B cell (primary cell): ENCODE data around the gene DPYD. TPM values are rescaled to one million over a fixed set of nuclear protein-coding genes. Genes with fewer than 3 reads are reported as not detected.

Source experiments
- ATAC-seq: fragments of 200-7000 bp; cut with Tn5 transposase; one replicate; pipeline ENCODE4 v1.10.0; 2021; ENCODE audit warnings: low read depth, mild to moderate bottlenecking, moderate number of reproducible peaks, moderate library complexity
- CTCF ChIA-PET: fragments of 350-600 bp; sonication (Branson Sonifier 250); formaldehyde crosslinking; loops from one replicate; lab custom pipeline; 2021; ENCODE audit warnings: antibody characterized with exemption, inconsistent platforms; lab: Charles Lee
- POLR2A ChIA-PET: fragments of 350-600 bp; sonication (Branson Sonifier 250); formaldehyde crosslinking; loops from one replicate; lab custom pipeline; 2021; ENCODE audit warnings: antibody characterized with exemption; lab: Charles Lee
- DNase-seq: peaks from one replicate; pipeline ENCODE4 v3.0.0; 2013
- H2AFZ ChIP-seq: 2 replicates; pipeline ENCODE4 v1.6.1; 2012; ENCODE audit warnings: mild to moderate bottlenecking, low read depth, low read length; ENCODE audit not compliant: insufficient read depth, poor library complexity, severe bottlenecking
- H3K27ac ChIP-seq, 2 donors: 1 replicate in 1 of 2; 2 replicates in 1 of 2; pipeline ENCODE4 v1.5.1; 2012 to 2013; ENCODE audit warnings: low read length in 2 of 2, mild to moderate bottlenecking in 2 of 2, moderate library complexity in 1 of 2
- H3K27me3 ChIP-seq, 4 experiments: fragments of 200-600 bp in 1 of 4; sonication (generic) in 1 of 4; replicated peaks in 1 of 4; 1 replicate in 2 of 4; 2 replicates in 2 of 4; pipeline versions ENCODE4 v1.6.1 to v1.7.0; 2013 to 2016; ENCODE audit warnings: low read length in 3 of 4, mild to moderate bottlenecking in 2 of 4, mixed read lengths in 1 of 4, moderate library complexity in 1 of 4; ENCODE audit not compliant: insufficient read depth in 4 of 4, control insufficient read depth in 3 of 4; ENCODE audit errors: control extremely low read depth in 1 of 4
- H3K36me3 ChIP-seq, 2 experiments: replicated peaks in 1 of 2; 1 replicate in 1 of 2; 2 replicates in 1 of 2; pipeline versions ENCODE4 v1.6.1 to v1.7.1; 2013; ENCODE audit warnings: low read length in 1 of 2; ENCODE audit not compliant: insufficient read depth in 2 of 2, control insufficient read depth in 1 of 2; ENCODE audit errors: control extremely low read depth in 1 of 2, extremely low read depth in 1 of 2
- H3K4me1 ChIP-seq, 2 donors: fragments of 200-600 bp in 1 of 2; sonication (generic) in 1 of 2; 1 replicate in 1 of 2; 2 replicates in 1 of 2; pipeline versions ENCODE4 v1.5.1 to v1.6.1; 2013 to 2017; ENCODE audit warnings: low read length in 2 of 2; ENCODE audit not compliant: control insufficient read depth in 2 of 2, insufficient read depth in 2 of 2
- H3K4me2 ChIP-seq: replicated peaks from 2 replicates; pipeline ENCODE3; 2012; ENCODE audit warnings: mild to moderate bottlenecking, low read depth, low read length; ENCODE audit not compliant: poor library complexity, severe bottlenecking
- H3K4me3 ChIP-seq, 5 experiments: fragments of 200-600 bp in 1 of 5; sonication (generic) in 1 of 5; 1 replicate in 3 of 5; 2 replicates in 2 of 5; pipeline versions ENCODE4 v1.5.1 to v1.7.0; 2011 to 2016; ENCODE audit warnings: low read length in 4 of 5, mild to moderate bottlenecking in 4 of 5, low read depth in 2 of 5, control low read depth in 1 of 5, moderate library complexity in 1 of 5; ENCODE audit not compliant: insufficient read depth in 1 of 5; ENCODE audit errors: control extremely low read depth in 1 of 5, extremely low read depth in 1 of 5
- H3K79me2 ChIP-seq: fragments of 200-600 bp; sonication (generic); one replicate; pipeline ENCODE4 v1.6.0; 2016; ENCODE audit warnings: low read length; ENCODE audit not compliant: control insufficient read depth, insufficient read depth
- H3K9ac ChIP-seq: fragments of 200-600 bp; sonication (generic); 2 replicates; pipeline ENCODE4 v1.6.1; 2017; ENCODE audit warnings: mild to moderate bottlenecking, low read length, moderate library complexity
- H3K9me3 ChIP-seq, 3 donors: one replicate each; pipeline versions ENCODE4 v1.6.1 to v1.7.1; 2013; ENCODE audit warnings: low read length in 2 of 3; ENCODE audit not compliant: control insufficient read depth in 2 of 3, insufficient read depth in 1 of 3; ENCODE audit errors: control extremely low read depth in 1 of 3
- H4K20me1 ChIP-seq: 2 replicates; pipeline ENCODE4 v1.6.0; 2012; ENCODE audit warnings: mild to moderate bottlenecking, low read length; ENCODE audit not compliant: insufficient read depth, control insufficient read depth, poor library complexity, severe bottlenecking
- H3K27ac Mint-ChIP-seq: one replicate; pipeline ENCODE4 v1.8.0; 2021; ENCODE audit warnings: mixed read lengths
- H3K27me3 Mint-ChIP-seq: one replicate; pipeline ENCODE4 v1.8.0; 2021; ENCODE audit warnings: mixed read lengths
- H3K4me1 Mint-ChIP-seq: one replicate; pipeline ENCODE4 v1.8.0; 2021; ENCODE audit warnings: mixed read lengths
- H3K4me3 Mint-ChIP-seq: one replicate; pipeline ENCODE4 v1.8.0; 2021; ENCODE audit warnings: mixed read lengths
- H3K9me3 Mint-ChIP-seq: one replicate; pipeline ENCODE4 v1.8.0; 2022; ENCODE audit warnings: mixed read lengths; ENCODE audit not compliant: insufficient read depth
- CTCF ChIP-seq: fragments of 200-600 bp; IDR thresholded peaks from one replicate; pipeline ENCODE4 v1.8.0; 2022; ENCODE audit warnings: antibody characterized with exemption, mild to moderate bottlenecking
- EZH2 ChIP-seq: IDR thresholded peaks from 2 replicates; pipeline ENCODE4 v1.6.1; 2012; ENCODE audit warnings: borderline replicate concordance, low read depth, mild to moderate bottlenecking, moderate library complexity, low read length; ENCODE audit not compliant: insufficient read depth, poor library complexity, severe bottlenecking
- WGBS: methylation state at CpG from one replicate; pipeline ENCODE4 v1.1.5; 2013; ENCODE audit warnings: missing lambda C conversion rate; ENCODE audit not compliant: insufficient coverage; 5-methylcytosine and 5-hydroxymethylcytosine counted together
- intact Hi-C: fragments of 100-400 bp; cut with micrococcal nuclease; formaldehyde crosslinking; loops from one replicate; pipeline ENCODE4 v1.10.0; 2022
- polyA plus RNA-seq: library from polyadenylated mRNA; depleted of rRNA; stranded (reverse); fragments of >200 nt; gene quantifications from 2 replicates; pipeline ENCODE4 v1.2.3, GENCODE V29; 2012
- total RNA-seq, 2 donors: library from RNA; stranded (reverse); fragments of 120-200 nt in 1 of 2; gene quantifications; 1 replicate in 1 of 2; 2 replicates in 1 of 2; pipeline versions ENCODE4 v1.2.3 to v1.2.4, GENCODE V29; 2013 to 2022

Gene DPYD
- total and polyA plus RNA-seq, 2 donors (not counting 1 experiment from before 2014, with no cell fraction given) = 4.2 to 19.0 TPM

GRCh38 chr1:97500760-97501159, 420.1 kb downstream of the DPYD start:
- Histone ChIP-seq H3K79me2 (no peaks in the 10 kb centered on the region), H3K4me1 (peaks cover 0 to 1% of the 10 kb centered on the region in 2 donors), H3K27ac (no peak overlapping the region), H3K4me3 (no peak overlapping the region), H4K20me1 (no peaks in the 10 kb centered on the region), H3K9ac (no peak overlapping the region), H3K4me2 (no peak overlapping the region), H3K27me3 (no peaks in the 10 kb centered on the region), H2AFZ (no peak overlapping the region), H3K9me3 (no peaks in the 10 kb centered on the region), H3K36me3 (no peaks in the 10 kb centered on the region)
- POLR2A ChIA-PET = no interaction called here
- DNase-seq (no peak), ATAC-seq (no peak)
- Mint-ChIP-seq H3K4me3 (no peak overlapping the region), H3K4me1 (peaks cover 5% of the 10 kb centered on the region), H3K27ac (no peak overlapping the region), H3K27me3 (no peaks in the 10 kb centered on the region), H3K9me3 (no peaks in the 10 kb centered on the region)
- TF ChIP-seq EZH2 (no peak), CTCF (no peak)
- WGBS = 92% methylated on average over 2 of the region's 5 CpGs
- CTCF ChIA-PET = no interaction called here
- intact Hi-C loops = no loop called here

GRCh38 chr1:97499667-97500066, 421.2 kb downstream of the DPYD start:
- ChIA-PET POLR2A (no interaction called here), CTCF (no interaction called here)

More at GRCh38 chr1:97499667-97500066, 421.2 kb downstream of the DPYD start:
- Histone ChIP-seq H3K9me3 (no peaks in the 10 kb centered on the region), H3K4me1 (no peaks in the 10 kb centered on the region), H3K79me2 (no peaks in the 10 kb centered on the region), H3K4me2 (no peak overlapping the region), H4K20me1 (no peaks in the 10 kb centered on the region), H2AFZ (no peak overlapping the region), H3K27me3 (no peaks in the 10 kb centered on the region), H3K4me3 (no peak overlapping the region), H3K9ac (no peak overlapping the region), H3K36me3 (no peaks in the 10 kb centered on the region), H3K27ac (no peak overlapping the region)
- H3K27me3 Mint-ChIP-seq = no peaks in the 10 kb centered on the region
- no peaks in the 10 kb centered on the region for H3K4me1 Mint-ChIP-seq
- no peak overlapping the region for H3K27ac Mint-ChIP-seq
- no peak for DNase-seq
- no peaks in the 10 kb centered on the region for H3K9me3 Mint-ChIP-seq
- H3K4me3 Mint-ChIP-seq = no peak overlapping the region
- intact Hi-C loops = no loop called here
- TF ChIP-seq EZH2 (no peak), CTCF (no peak)
- ATAC-seq = no peak
